Mesothelial cell of epicardium (in vitro differentiated cells): Measurements from ENCODE around the gene LTN1. TPM values are rescaled to one million over a fixed set of nuclear protein-coding genes. Genes with fewer than 3 reads are reported as not detected.

Experiments
- DNase-seq, 2 experiments: peaks; one replicate each; pipeline ENCODE4 v3.0.0; 2021; ENCODE audit warnings: low spot score in 2 of 2; ENCODE audit not compliant: unreplicated experiment in 2 of 2
- H3K27ac Mint-ChIP-seq: 2 replicates; pipeline ENCODE4 v1.8.0; 2021; ENCODE audit warnings: mixed read lengths
- H3K27me3 Mint-ChIP-seq: 2 replicates; pipeline ENCODE4 v1.8.0; 2021; ENCODE audit warnings: low read depth, mixed read lengths
- H3K36me3 Mint-ChIP-seq: 2 replicates; pipeline ENCODE4 v1.8.0; 2021; ENCODE audit warnings: mixed read lengths
- H3K4me1 Mint-ChIP-seq: 2 replicates; pipeline ENCODE4 v1.8.0; 2021; ENCODE audit warnings: mixed read lengths
- H3K4me3 Mint-ChIP-seq: 2 replicates; pipeline ENCODE4 v1.8.0; 2021; ENCODE audit warnings: mild to moderate bottlenecking, moderate library complexity, mixed read lengths
- H3K9me3 Mint-ChIP-seq: 2 replicates; pipeline ENCODE4 v1.8.0; 2021; ENCODE audit warnings: mixed read lengths
- CTCF ChIP-seq: fragments of 200-600 bp; sonication (generic); IDR thresholded peaks from one replicate; pipeline ENCODE4 v1.5.0; 2021; ENCODE audit warnings: antibody characterized with exemption; ENCODE audit not compliant: unreplicated experiment
- total RNA-seq: library from RNA; stranded (reverse); gene quantifications from 3 replicates; pipeline ENCODE4 v1.2.1, GENCODE V29; 2021

Gene LTN1
- total RNA-seq, 1 donor from 2014 or later: 31.1 TPM

- DNase-seq: no peak
- no peaks in the 10 kb centered on the region for H3K4me1 Mint-ChIP-seq
- TF ChIP-seq CTCF: no peak
Measured at GRCh38 chr21:28908351-28908750, 84.3 kb downstream of the LTN1 start.

GRCh38 chr21:28906841-28907240, 85.8 kb downstream of the LTN1 start:
- no peak overlapping the region for H3K4me3 Mint-ChIP-seq
- H3K36me3 Mint-ChIP-seq: no peaks in the 10 kb centered on the region

More at GRCh38 chr21:28908351-28908750, 84.3 kb downstream of the LTN1 start:
- Mint-ChIP-seq H3K27me3 (no peaks in the 10 kb centered on the region), H3K27ac (no peak overlapping the region), H3K9me3 (no peaks in the 10 kb centered on the region), H3K36me3 (no peaks in the 10 kb centered on the region), H3K4me3 (no peak overlapping the region)

GRCh38 chr21:28906236-28906635, 86.4 kb downstream of the LTN1 start:
- Mint-ChIP-seq H3K27ac (no peak overlapping the region), H3K36me3 (no peaks in the 10 kb centered on the region), H3K9me3 (no peaks in the 10 kb centered on the region), H3K4me1 (no peaks in the 10 kb centered on the region), H3K27me3 (peaks cover 3% of the 10 kb centered on the region), H3K4me3 (no peak overlapping the region)
- no peak for TF ChIP-seq CTCF
- DNase-seq: no peak

More at GRCh38 chr21:28906841-28907240, 85.8 kb downstream of the LTN1 start:
- Mint-ChIP-seq H3K9me3 (no peaks in the 10 kb centered on the region), H3K27me3 (peaks cover 1% of the 10 kb centered on the region), H3K27ac (no peak overlapping the region), H3K4me1 (no peaks in the 10 kb centered on the region)
- DNase-seq: no peak
- TF ChIP-seq CTCF: no peak

- Mint-ChIP-seq H3K27ac (no peak overlapping the region), H3K4me3 (no peak overlapping the region), H3K27me3 (peaks cover 3% of the 10 kb centered on the region), H3K9me3 (no peaks in the 10 kb centered on the region), H3K36me3 (no peaks in the 10 kb centered on the region), H3K4me1 (no peaks in the 10 kb centered on the region)
- no peak for TF ChIP-seq CTCF
- DNase-seq: no peak
Measured at GRCh38 chr21:28904961-28905435, 87.7 kb downstream of the LTN1 start.

- no peak for TF ChIP-seq CTCF
- DNase-seq: no peak
- no peak overlapping the region for H3K27ac Mint-ChIP-seq
- no peaks in the 10 kb centered on the region for H3K9me3 Mint-ChIP-seq
- H3K27me3 Mint-ChIP-seq: peaks cover 3% of the 10 kb centered on the region
- H3K36me3 Mint-ChIP-seq: no peaks in the 10 kb centered on the region
- no peaks in the 10 kb centered on the region for H3K4me1 Mint-ChIP-seq
- H3K4me3 Mint-ChIP-seq: no peak overlapping the region
Measured at GRCh38 chr21:28903448-28903847, 89.2 kb downstream of the LTN1 start.

- Mint-ChIP-seq H3K4me1 (peaks cover 4% of the 10 kb centered on the region), H3K27me3 (peaks cover 9% of the 10 kb centered on the region), H3K9me3 (peaks cover 9% of the 10 kb centered on the region), H3K4me3 (no peak overlapping the region), H3K27ac (no peak overlapping the region), H3K36me3 (peaks cover 2% of the 10 kb centered on the region)
- no peak for TF ChIP-seq CTCF
- no peak for DNase-seq
Measured at GRCh38 chr21:28900481-28900880, 92.2 kb downstream of the LTN1 start.
